ENCODE data around the gene SNAP25.

DNA sequence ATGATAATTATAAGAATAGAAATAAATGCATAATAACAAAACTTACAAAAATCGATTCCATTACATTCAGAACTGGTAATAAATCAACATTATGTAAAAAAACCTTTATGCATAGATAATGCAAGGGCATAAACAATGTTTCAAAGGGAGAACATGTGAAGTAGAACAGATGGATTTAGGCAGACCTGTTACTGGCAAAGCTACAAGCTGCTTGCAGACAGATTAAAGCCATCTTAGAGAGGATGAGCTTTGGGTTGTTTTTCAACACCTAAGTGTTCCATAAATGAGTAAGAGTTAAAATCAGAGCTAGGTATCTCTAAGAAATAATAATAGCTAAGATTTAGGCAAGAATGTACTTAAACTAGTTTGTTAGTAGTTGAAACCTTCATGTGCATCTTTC lies 37.2 kb downstream of the SNAP25 start:
- TF ChIP-seq CTCF (IDR thresholded peaks at IDR 0.05; ENCODE audit: insufficient read depth, low read length, poor library complexity, severe bottlenecking) (no peak), EZH2phosphoT487 (conservative IDR thresholded peaks at IDR 0.05; ENCODE audit: low read length) (no peak)
